ENCODE measurements around the gene SNRNP25. TPM values are rescaled to one million over a fixed set of nuclear protein-coding genes. Genes with fewer than 3 reads are reported as not detected.

Gene SNRNP25
- total RNA-seq, 1 experiment from 2014 or later, result 57.0 TPM

DNA sequence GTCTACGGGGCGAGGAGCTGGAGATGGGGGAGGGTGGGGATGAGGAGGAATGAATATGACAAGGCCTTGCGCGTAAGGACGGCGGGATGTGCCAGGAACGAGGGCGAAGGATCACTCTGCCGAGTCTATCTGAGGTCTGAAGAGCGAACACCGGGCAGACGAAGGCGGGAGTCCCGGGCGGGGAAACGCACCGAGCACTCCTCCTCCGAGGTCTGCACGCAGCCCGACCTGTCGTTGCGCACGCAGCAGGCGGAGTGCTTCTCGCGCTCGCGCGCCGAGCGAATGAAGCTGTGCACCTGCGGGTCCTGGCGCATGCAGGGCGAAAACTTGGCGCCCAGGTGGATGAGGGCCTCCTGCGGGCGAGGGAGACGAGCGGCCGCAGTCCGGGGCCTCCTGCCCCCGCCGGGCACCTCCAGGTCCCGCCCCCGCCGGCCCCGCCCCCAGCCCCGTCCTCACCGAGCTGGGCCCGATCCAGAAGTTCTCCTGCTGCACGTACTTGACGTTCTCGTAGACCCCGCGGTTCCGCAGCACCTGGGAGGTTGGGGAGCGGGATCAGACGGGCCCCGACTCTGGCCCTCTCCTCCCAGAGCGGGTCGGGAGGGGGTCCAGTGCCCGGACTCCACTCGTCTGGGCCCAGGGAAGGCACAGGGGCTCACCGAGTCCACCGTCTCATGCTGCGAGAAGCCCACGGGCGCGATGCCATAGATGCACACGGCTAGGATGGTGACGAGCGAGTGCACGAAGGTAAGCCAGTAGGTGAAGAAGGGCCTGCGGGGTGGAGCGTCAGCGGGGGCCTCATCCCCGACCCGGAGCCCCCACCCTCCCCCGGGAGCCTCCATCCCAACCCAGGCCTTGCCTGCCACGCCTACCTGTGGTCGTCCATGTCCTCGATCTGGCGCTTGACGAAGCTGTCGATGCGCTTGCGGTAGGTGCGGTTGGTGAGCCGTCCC lies 7.6 kb downstream of the SNRNP25 start:
- peak; percentile 0 for DNase-seq (ENCODE audit: low spot score)

DNA sequence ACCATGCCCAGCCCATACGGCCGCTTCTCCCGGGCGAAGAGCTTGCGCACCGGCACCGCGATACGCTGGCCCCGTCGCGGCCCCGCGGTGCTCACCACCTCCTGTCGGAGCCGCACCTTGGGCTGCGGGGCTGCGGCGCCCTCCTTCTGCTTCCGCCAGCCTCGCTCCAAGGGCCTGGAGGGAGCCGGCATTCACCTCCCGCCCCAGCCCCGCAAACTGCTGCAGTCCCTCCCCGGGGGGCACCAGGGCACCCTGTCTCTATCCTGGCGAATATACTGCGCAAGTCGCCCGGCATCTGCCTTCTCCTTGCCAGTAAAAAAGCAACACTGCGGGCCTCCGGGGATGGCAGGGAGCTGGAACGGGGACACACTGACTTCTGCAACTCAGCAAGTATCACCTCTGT lies 8.3 kb downstream of the SNRNP25 start:
- in situ Hi-C loops (cut with HindIII; ENCODE audit: low sequenced_read_pairs), result no loop called here
- DNase-seq (ENCODE audit: low spot score), result no peak

More for the DNA sequence above, 7.6 kb downstream of the SNRNP25 start:
- in situ Hi-C loops (cut with HindIII; ENCODE audit: low sequenced_read_pairs), result no loop called here

DNA sequence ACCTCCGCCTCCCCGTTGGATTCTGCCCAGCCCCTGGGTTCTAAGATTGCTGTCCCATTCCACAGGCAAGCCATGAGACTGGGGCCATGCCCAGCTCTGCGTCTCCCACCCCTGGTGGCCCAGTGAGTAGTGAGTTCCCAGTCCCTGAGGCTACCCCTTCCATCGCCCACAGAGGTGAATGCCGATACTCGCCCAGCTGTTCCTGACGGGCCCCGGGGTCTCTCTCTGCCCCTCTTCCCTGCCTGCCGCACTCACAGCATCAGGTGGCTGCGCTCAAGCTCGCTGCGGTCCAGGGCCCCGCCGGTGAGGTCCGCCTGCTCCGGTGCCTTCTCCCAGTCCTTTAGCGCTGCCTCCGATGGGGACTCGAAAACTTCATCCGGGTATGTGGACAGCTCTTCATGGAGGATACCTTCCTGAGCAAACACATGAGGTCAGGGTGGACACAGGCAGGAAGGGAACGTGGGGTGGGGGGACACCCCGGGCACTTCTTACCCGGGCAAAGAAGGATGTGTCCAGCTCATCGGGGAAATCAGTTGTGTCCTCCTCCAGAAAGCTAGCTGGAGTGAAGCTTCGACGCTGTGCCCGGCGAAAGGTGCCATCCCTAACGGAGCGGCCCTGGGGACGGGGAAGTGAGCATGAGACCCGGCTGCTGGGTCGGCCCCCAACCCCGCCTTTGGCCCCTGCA lies 8.8 kb downstream of the SNRNP25 start:
- in situ Hi-C loops (cut with HindIII; ENCODE audit: low sequenced_read_pairs), result no loop called here
- DNase-seq (ENCODE audit: low spot score), result peak; percentile 0

DNA sequence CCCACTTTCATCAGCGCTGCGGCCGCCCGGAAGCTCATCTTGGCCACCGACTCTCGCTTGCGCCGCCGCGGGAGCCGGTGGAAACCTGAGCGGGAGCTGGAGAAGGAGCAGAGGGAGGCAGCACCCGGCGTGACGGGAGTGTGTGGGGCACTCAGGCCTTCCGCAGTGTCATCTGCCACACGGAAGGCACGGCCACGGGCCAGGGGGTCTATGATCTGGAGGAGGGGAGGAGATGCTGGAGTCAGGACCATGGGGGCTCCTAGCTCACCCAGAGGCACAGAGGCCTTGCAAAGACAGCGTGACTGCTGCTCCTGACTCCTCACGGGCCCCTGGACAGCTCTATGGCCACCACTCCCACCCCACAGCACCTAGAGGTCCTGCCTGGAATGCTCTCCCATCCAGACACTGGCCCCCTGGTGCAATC lies 9.4 kb downstream of the SNRNP25 start:
- no peak for DNase-seq (ENCODE audit: low spot score)
- in situ Hi-C loops (cut with HindIII; ENCODE audit: low sequenced_read_pairs), result no loop called here

DNA sequence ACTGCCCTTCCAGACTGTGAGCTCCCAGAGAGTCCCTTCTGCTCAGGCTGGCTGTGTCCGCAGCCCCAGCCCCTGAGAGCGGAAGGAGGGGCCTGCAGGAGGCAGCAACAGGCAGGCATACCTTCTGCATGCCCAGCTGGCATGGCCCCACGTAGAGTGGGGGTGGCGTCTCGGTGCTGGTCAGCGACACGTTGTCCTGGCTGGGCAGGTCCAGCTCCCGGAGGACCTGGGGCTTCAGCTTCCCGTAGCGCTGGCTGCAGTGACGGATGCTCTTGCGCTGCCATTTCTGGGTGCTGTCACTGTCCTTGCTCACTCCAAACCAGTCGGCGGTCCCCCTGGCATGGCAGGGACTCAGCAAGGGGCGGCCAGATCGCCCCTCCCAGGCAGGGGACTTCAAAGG lies 9.8 kb downstream of the SNRNP25 start:
- in situ Hi-C loops (cut with HindIII; ENCODE audit: low sequenced_read_pairs), result no loop called here
- peak; percentile 65 for DNase-seq (ENCODE audit: low spot score)

DNA sequence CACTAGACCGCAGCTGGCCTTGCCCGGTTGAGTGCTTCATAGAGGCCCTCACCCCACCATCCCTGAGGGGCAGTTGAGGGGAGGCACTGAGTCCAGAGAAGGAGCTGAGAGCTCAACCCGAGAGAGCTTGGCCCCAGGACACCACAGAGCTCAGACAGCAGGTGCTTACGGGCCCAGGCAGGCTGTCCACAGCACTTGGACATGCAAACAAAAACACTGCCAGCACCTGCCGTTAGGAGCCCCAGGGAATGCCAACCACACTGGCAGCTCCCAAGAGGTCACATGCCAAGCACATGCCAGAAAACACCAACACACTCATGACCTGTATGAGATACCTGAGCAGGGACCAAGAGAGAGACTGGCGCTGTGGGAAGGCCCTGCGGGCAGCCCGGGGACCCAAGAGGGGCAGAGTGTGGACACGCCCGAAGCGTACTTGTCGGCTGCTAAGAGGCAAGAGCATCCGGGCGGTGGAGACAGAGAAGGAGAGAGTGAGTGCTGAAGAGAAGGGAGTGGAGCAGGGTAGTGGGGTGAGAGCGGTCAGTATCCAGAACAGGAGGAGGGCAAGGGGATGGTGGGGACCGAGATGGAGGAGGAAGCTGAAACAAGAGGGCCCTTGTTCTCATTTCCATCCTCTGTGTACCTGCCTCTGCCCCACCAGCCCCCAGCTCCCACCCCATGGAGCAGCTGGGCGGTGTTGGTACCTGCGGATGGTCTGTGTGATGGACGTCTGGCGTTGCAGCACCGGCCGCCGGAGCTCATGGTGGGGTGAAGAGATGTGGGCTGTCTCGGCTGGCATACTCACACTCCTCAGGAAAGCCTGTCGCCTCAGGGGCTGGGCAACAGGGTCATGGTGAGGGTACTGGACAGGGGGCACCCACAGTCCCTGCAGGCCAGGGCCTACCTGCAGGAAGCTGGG lies 10.6 kb downstream of the SNRNP25 start:
- in situ Hi-C loops (cut with HindIII; ENCODE audit: low sequenced_read_pairs), result no loop called here
- peak; percentile 2 for DNase-seq (ENCODE audit: low spot score)

DNA sequence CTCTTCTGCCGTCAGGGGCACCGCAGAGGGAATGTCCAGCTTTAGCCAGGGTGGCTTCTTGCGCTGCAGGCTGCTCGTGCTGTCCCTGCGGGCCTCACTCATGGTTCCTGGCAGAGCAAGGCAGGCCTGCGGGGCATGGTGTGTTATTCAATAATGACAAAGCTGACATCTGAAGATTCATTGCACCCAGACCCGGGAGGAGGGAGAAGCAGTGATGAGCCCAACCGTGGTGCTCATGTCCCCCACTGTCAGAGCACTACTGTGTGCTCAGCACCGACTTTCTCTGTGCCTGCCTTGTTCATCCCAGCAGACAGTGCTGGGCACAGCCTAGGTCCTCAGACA lies 11.3 kb downstream of the SNRNP25 start:
- no peak for DNase-seq (ENCODE audit: low spot score)
- in situ Hi-C loops (cut with HindIII; ENCODE audit: low sequenced_read_pairs), result no loop called here

DNA sequence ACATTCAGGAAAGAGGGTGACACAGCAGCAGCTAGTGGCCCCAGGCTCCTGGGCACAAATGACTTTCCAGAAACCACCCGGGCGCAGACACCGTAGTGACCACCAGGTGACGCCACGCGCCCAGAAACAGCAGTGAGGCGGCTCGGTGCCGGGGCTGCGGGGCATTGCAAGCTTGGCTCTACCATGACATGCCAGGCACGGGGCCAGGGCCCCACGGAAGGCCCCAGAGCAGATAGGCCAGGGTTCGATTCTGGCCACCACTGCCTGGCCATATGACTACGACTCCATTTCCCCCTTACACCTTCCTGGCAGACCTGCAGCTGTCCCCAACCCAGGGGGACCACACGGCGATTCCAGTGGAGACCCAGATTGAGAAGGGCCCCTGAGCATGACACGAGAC lies 12.1 kb downstream of the SNRNP25 start:
- in situ Hi-C loops (cut with HindIII; ENCODE audit: low sequenced_read_pairs), result no loop called here
- peak; percentile 79 for DNase-seq (ENCODE audit: low spot score)

DNA sequence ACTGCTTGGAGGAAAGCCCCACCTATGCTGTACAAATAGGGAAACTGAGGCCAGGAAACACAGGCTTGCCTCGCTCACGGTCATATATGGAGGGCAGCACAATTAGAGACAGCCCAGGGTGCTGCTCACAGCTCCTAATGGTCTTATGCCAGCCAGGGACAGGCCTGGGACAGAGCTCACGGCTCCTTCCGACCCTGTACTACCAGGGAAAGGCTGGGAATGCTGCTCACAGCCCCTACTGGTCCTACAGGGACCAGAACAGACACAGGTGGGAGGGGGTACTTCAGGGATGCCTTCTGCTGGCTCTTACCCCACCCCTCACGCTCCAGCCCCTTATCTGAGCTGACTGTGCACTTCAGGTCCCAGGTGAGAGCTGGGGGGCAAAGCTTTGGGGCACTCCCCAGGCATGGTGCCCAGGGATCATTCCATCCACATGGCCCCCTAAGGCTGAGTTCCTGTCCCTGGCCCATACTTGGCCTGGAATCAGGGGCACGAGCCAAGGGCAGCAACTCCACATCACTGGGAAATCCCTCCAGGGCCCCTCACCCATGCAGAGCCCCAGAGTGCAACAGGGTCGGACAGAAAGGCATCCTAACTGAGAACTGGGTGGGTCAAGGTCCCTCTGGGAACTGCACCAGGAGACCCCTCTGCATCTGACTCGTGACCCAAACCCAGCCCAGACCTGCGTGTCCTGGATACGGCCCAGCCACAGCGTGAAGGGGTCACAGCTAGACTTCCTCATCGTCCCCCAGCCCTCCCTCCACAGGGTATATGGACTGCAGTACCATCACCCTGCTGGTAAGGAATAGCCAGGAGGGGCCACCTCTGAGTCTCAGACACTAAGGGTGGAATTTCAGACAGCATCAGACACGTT lies 12.9 kb downstream of the SNRNP25 start:
- no peak for DNase-seq (ENCODE audit: low spot score)
- in situ Hi-C loops (cut with HindIII; ENCODE audit: low sequenced_read_pairs), result no loop called here

DNA sequence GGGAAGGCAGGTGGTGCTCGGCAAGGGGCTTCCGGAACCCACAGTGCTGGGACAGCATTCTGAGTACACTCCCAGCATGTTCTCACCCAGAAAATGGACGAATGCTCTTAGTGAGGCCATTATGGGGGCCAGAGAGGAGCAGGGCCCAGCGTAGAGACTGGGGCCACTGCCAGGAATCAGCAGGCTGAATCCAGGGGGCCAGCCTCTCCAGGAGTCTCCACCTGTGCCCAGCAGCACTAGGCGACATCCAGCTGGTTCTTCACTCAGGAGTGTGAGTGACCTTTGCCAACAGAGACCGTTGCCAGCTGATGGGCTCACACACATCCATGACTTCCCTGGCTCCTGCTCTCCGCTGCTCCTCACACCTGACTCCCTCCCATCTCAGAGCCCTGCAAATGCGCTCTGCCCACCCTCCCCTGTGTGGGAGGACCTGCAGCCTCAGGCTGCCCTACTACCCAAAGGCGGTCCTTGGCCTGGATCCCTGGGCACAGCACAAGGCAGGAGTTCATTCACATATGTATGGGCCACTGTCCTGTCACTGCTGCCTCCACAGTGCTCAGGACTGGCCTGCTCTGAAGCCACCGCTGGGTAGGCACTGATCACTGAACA lies 13.7 kb downstream of the SNRNP25 start:
- in situ Hi-C loops (cut with HindIII; ENCODE audit: low sequenced_read_pairs), result no loop called here
- DNase-seq (ENCODE audit: low spot score), result peak; percentile 88

DNA sequence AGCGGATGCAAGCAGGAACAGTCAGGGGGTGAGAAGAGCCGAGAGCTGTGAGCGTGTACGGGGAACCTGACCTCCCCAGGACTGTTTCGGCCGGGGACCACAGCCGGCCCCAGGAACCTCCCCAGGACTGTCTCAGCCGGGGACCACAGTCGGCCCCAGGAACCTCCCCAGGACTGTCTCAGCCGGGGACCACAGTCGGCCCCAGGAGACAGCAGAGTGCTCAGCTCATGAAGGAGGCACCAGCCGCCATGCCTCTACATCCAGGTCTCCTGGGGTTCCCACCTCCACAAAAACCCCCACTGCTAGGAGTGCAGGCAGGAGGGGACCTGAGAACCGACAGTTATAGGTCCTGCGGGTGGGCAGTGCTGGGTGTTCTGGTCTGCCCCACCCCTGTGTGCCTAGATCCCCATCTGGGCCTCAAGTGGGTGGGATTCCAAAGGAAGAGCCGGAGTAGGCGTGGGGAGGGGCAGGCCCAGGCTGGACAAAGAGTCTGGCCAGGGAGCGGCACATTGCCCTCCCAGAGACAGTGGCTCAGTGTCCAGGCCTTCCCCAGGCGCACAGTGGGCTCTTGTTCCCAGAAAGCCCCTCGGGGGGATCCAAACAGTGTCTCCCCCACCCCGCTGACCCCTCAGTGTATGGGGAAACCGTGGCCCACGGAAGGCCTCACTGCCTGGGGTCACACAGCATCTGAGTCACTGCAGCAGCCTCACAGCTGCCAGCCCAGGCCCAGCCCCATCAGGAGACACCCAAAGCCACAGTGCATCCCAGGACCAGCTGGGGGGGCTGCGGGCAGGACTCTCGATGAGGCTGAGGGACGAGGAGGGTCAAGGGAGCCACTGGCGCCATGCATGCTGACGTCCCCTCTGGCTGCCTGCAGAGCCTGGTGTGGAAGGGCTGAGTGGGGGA lies 14.5 kb downstream of the SNRNP25 start:
- no peak for DNase-seq (ENCODE audit: low spot score)
- in situ Hi-C loops (cut with HindIII; ENCODE audit: low sequenced_read_pairs), result no loop called here

DNA sequence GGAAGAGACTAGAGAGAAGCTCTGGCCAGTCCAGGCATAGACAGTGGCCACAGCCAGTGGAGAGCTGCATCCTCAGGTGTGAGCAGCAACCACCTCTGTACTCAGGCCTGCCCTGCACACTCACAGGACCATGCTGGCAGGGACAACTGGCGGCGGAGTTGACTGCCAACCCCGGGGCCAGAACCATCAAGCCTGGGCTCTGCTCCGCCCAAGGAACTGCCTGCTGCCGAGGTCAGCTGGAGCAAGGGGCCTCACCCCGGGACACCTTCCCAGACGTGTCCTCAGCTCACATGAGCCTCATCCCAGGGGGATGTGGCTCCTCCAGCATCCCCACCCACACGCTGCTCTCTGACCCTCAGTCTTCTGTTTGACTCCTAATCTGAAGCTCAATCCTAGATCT lies 15.6 kb downstream of the SNRNP25 start:
- in situ Hi-C loops (cut with HindIII; ENCODE audit: low sequenced_read_pairs), result no loop called here
- DNase-seq (ENCODE audit: low spot score), result no peak

DNA sequence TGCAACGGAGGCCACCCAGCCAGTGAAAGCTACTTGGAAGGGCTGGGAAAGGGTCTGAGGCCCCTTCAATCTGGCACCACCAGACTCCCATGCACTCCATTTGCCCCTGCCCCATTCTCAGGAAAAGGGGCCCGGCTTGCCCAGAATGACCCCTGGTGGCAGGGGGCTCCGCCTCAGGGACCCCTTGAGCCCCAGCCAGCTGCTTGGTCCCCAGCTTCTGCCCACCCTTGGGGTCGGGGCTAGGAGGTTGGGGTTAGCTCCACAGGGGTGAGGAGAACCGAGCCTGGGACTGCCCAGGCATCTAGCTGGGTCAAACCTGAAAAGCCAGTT lies 17.5 kb downstream of the SNRNP25 start:
- in situ Hi-C loops (cut with HindIII; ENCODE audit: low sequenced_read_pairs), result no loop called here
- DNase-seq (ENCODE audit: low spot score), result no peak

DNA sequence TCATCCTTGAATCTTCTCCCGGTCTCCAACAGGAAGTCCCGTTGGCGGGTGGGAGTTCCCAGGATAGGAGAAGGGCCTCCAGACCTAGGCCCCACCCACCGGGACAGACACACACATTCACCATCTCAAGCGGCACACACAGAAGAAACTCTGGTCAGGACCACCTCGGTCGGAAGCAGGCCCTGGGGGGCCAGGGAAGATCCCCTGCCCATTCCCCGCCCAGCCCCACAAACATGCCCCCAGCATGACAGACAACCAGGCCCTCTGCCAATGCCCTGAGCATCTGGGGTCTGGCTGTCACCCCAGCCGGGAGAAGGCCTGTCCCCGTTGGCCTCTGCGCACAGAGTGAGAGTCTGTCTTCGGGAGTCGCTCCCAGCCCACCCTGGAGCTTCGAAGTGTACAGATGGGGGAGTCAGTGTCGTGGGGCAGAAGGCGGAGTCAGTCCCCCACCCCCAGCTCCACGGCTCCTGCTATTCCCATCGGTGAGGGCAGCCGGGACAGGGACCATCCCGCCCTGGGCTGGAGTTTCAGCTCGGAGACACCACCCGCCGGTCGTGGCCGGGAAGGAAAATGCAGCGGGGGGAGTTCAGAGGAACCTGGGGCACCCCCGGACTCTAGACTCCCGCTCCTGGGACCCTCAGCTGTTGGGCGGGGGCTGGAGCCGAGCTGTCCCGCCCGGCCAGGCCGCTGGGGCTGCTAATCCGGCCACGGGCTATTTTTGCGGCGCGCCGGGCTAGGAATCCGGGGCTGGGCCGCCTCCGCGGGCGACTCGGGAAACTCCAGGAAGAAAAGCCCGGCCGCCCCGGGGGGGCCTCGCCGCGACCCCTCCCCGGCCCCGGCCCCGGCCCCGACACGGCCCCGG lies 18.1 kb downstream of the SNRNP25 start:
- in situ Hi-C loops (cut with HindIII; ENCODE audit: low sequenced_read_pairs), result no loop called here
- DNase-seq (ENCODE audit: low spot score), result no peak

DNA sequence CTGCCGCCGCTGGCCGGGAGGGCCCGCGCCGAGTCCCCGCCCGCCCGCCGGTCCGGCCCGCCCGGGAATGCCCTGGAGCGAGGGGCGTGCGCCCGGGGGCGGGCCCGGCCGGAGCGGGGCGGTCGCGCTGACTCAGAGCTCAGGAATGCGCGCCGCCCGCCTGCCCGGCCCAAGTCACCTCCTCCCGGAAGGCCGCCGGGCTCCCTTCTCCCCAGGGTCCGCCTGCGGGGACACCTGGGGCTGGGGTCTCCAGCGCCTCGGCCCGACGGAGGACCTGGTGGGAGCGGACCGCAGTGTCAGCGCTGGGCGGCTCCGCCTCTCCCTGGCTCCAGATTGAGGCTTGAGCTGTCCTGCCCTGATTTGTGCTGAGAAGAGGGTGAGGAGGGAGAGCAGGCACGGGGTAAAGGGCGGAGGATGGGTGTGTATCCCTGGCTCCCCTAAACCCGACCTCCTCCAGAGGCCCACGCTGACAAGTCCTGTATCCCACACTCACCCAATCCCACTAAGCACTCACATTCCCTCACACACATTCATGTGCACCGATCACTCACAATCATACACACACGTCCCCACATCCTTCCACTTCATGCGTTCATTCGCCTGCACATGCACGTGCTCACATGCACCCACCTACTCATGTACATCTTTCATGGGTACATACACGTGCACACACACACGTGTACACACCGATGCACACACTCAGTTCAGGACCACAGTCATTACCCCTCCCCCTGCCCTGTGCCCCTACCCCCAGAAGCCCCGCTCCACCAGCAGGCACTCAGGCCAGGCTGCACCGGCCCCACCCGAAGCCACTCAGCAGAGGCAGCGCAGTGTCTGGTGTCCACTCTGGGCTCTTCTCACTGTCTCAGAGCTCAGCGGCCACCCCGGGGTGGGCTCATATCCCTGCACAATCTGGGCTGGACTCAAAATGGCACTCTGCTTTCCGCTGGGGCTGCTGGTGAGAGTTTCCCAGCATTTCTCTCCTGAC lies 19.2 kb downstream of the SNRNP25 start, which contains the start of gene RHBDF1:
TSS of gene RHBDF1 (minus strand) at position 71 of the 988 bp plus-strand sequence. CDS start 7,616 bp downstream, outside the sequence.
- in situ Hi-C loops (cut with HindIII; ENCODE audit: low sequenced_read_pairs), result no loop called here
- DNase-seq (ENCODE audit: low spot score), result no peak
